GM12875 (cell line): ENCODE measurements around the gene NEK6.

Experiments used
- H3K4me3 ChIP-seq: one replicate; pipeline ENCODE4 v1.5.1; 2011; ENCODE audit warnings: low read depth, low read length, control low read depth
- CTCF ChIP-seq: IDR thresholded peaks from 2 replicates; pipeline ENCODE4 v1.5.1; 2011; ENCODE audit warnings: low read depth, mild to moderate bottlenecking, control low read depth, inconsistent platforms, low read length, moderate library complexity, borderline replicate concordance; ENCODE audit not compliant: insufficient read depth

Gene NEK6

GRCh38 chr9:124365036-124365435, 107.3 kb downstream of the NEK6 start:
- H3K4me3 ChIP-seq: no peak overlapping the region
- no peak for TF ChIP-seq CTCF

GRCh38 chr9:124366476-124367220, 108.9 kb downstream of the NEK6 start:
- no peak for TF ChIP-seq CTCF
- H3K4me3 ChIP-seq: no peak overlapping the region

GRCh38 chr9:124368692-124369091, 110.9 kb downstream of the NEK6 start:
- no peak overlapping the region for H3K4me3 ChIP-seq
- TF ChIP-seq CTCF: no peak

DNA sequence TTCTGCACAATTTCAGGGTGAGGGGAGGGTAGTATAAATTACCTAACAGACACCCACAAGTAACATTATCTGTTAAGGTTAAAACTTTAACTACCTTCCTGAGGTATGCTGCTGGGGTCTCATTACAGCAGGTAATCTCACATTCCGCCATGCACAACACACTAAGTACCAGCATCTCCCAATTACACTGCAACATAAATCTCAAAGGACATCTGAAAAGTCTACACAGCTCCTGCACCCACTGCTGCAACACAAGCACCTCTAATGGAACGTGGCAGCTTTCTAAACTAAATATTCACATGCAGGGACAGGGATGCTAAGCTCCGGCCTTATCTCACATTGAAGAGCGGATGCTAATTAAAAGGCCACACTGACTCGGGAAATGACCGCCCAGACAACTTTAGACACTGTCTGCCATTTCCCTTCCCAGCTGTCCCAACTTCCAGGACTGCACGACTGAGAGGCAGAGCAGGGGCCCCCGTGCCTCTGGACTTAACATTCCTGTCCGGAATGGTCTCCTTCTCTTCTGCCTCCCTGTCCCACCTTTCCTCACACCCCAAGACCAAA, 111.6 kb downstream of the NEK6 start:
- no peak for TF ChIP-seq CTCF
- no peak overlapping the region for H3K4me3 ChIP-seq

DNA sequence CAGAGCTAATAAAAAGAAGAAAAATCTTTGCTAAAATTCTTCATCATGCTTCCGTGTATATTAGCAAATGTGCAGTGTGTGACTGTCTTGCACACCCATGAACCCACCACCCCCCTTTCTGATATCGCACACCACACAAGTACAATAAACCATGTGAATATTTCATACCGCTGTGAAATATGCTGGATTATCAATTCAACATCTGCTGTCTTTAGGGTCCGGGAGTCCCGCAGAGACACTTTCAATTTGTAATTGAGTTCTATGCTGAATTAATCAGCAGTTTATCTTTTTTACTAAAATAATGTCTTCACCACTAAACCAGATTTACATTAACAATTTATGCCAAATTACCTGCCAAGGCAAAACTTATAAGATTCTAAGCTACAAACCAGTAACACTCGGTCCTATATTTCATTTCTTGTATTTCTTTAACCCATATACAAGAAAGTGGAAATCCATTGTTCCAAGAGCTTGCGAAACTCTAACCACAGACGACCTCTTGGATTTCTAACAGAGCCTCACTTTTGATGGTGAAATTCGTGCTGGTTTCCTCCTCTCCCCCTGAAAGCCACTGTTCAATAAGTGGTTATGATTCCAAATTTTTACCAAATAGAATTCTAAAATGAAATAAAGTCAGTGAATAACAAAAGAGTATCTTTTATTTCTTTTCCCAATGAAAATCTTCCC, 113.3 kb downstream of the NEK6 start:
- no peak for TF ChIP-seq CTCF
- H3K4me3 ChIP-seq: no peak overlapping the region

- H3K4me3 ChIP-seq: no peak overlapping the region
- TF ChIP-seq CTCF: no peak
Measured at GRCh38 chr9:124372038-124372437, 114.3 kb downstream of the NEK6 start.
